ENCODE results near the gene NTNG2.

The NTNG2 gene

GRCh38 chr9:132238026-132238972 lies 76.4 kb downstream of the NTNG2 start:
- DNase-seq: no peak

GRCh38 chr9:132238992-132239391 lies 77.1 kb downstream of the NTNG2 start:
- DNase-seq: no peak

GRCh38 chr9:132239518-132239917 lies 77.7 kb downstream of the NTNG2 start:
- DNase-seq: no peak

GRCh38 chr9:132239999-132240840 lies 78.4 kb downstream of the NTNG2 start:
- no peak for DNase-seq

GRCh38 chr9:132240841-132241482 lies 79.1 kb downstream of the NTNG2 start:
- DNase-seq: peak; percentile 42

- no peak for DNase-seq
These were observed 79.6 kb downstream of the NTNG2 start for GRCh38 chr9:132241483-132241839.

- no peak for DNase-seq
These were observed 80.2 kb downstream of the NTNG2 start for GRCh38 chr9:132241840-132242620.

GRCh38 chr9:132242621-132243155 lies 80.8 kb downstream of the NTNG2 start:
- no peak for DNase-seq

- no peak for DNase-seq
These were observed 81.6 kb downstream of the NTNG2 start for GRCh38 chr9:132243156-132244074.

GRCh38 chr9:132244582-132245455 lies 83.0 kb downstream of the NTNG2 start:
- no peak for DNase-seq

- no peak for DNase-seq
These were observed 83.6 kb downstream of the NTNG2 start for GRCh38 chr9:132245465-132245864.

GRCh38 chr9:132247942-132248341 lies 86.1 kb downstream of the NTNG2 start:
- no peak for DNase-seq

GRCh38 chr9:132249123-132249522 lies 87.3 kb downstream of the NTNG2 start:
- DNase-seq: no peak

GRCh38 chr9:132249690-132250089 lies 87.8 kb downstream of the NTNG2 start:
- DNase-seq: no peak

- no peak for DNase-seq
These were observed 88.7 kb downstream of the NTNG2 start for GRCh38 chr9:132250324-132251262.

- DNase-seq: no peak
These were observed 99.0 kb downstream of the NTNG2 start for GRCh38 chr9:132260846-132261245.

GRCh38 chr9:132266017-132266416 lies 104.2 kb downstream of the NTNG2 start:
- DNase-seq: no peak

GRCh38 chr9:132267660-132268059 lies 105.8 kb downstream of the NTNG2 start:
- no peak for DNase-seq
